ENCODE measurements around the gene ERCC2. TPM values are rescaled to one million over a fixed set of nuclear protein-coding genes. Genes with fewer than 3 reads are reported as not detected.
"Not testable (repeated sequence)": the region's sequence is repeated elsewhere in the genome, so short reads cannot be mapped to it uniquely, and the experiment has no call there.

The ERCC2 gene
- total RNA-seq, 6 donors from 2014 or later = 7.4 to 19.1 (median 13.0) TPM

- DNase-seq = no peak
- TF ChIP-seq POLR2AphosphoS5 (IDR thresholded peaks at IDR 0.05) (no peak), POLR2A (IDR thresholded peaks at IDR 0.05) (no peak), CTCF (IDR thresholded peaks at IDR 0.05) (no peak), EP300 (IDR thresholded peaks at IDR 0.05) (no peak)
- H3K27me3 ChIP-seq = peaks cover 0 to 14% (median 10%) of the 10 kb centered on the region in 4 donors
- H3K4me3 ChIP-seq = no peak overlapping the region
- no peaks in the 10 kb centered on the region for H3K9me3 ChIP-seq
- no peak for ATAC-seq (ENCODE audit: low FRiP score in 2 of 2)
- peaks cover 8 to 16% (median 12%) of the 10 kb centered on the region in 4 donors for H3K4me1 ChIP-seq
- 76 to 81% methylated on average over 13 of the region's 13 CpGs for WGBS, 2 donors
- H3K27ac ChIP-seq = no peak overlapping the region
- no peaks in the 10 kb centered on the region for H3K36me3 ChIP-seq
Measured at GRCh38 chr19:45342911-45343310, 27.5 kb downstream of the ERCC2 start.

- peak in 1 of 2 donors; percentile 81 for DNase-seq
Measured at GRCh38 chr19:45340899-45341453, 29.4 kb downstream of the ERCC2 start.

DNA sequence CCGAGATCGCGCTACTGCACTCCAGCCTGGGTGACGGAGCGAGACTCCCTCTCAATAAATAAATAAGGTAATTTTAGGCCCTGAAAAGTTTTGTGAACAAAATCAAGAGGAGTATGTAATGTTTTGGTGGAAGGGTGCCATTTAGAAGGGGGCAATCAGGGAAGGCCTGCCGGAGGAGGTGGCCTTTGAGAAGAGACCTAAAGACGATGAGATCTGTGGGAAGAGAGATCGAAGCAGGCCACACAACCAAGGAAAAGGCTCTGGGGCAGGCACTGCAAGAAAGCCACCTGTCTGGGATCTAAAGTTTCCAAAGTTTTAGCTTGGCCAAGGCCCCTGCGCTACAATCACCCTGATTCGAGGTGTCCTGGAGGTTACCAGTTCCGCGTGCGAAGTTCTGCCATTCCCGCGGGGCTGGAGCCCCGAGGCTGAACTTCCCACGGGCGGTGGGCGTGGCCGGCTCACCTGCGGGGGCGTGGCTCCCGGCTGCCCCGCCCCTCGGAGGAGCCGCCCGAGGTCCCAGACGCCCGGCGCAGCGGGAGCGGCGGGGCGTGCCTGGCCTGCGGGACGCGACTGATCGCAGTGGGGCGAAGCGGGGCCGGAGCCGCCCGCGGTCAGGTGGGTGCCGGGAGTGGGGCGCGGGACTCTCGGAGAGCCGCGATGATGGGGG lies 30.0 kb downstream of the ERCC2 start, which contains the start of gene KLC3:
Gene KLC3 (plus strand): TSS at position 519 of the 667 bp plus-strand sequence. CDS start 4,792 bp downstream, outside the sequence.
- peaks cover 8 to 16% (median 12%) of the 10 kb centered on the region in 4 donors for H3K4me1 ChIP-seq
- peaks cover 0 to 9% (median 8%) of the 10 kb centered on the region in 4 donors for H3K27me3 ChIP-seq
- WGBS, 2 donors = 53 to 59% methylated on average over 8 to 10 of the region's 50 CpGs
- no peaks in the 10 kb centered on the region for H3K9me3 ChIP-seq
- no peaks in the 10 kb centered on the region for H3K36me3 ChIP-seq
- peak within 1 kb of the TSS in 3 of 4 donors; percentile 45 to 54 (median 52) for H3K4me3 ChIP-seq
- no peak within 1 kb of the TSS for H3K27ac ChIP-seq
- TF ChIP-seq EP300 (IDR thresholded peaks at IDR 0.05) = no peak
- DNase-seq (peak; percentile 60 to 92), ATAC-seq (ENCODE audit: low FRiP score in 2 of 2) (peak; percentile 38 to 54)

More at GRCh38 chr19:45340899-45341453, 29.4 kb downstream of the ERCC2 start:
- ATAC-seq (ENCODE audit: low FRiP score in 2 of 2) = no peak
- TF ChIP-seq CTCF (IDR thresholded peaks at IDR 0.05) = no peak
- TF ChIP-seq POLR2AphosphoS5 (IDR thresholded peaks at IDR 0.05) = no peak
- no peak for TF ChIP-seq POLR2A (IDR thresholded peaks at IDR 0.05)
- TF ChIP-seq EP300 (IDR thresholded peaks at IDR 0.05) = no peak
- 17 to 21% methylated on average over 14 to 18 of the region's 25 CpGs for WGBS, 2 donors
- Histone ChIP-seq H3K27me3 (peaks cover 0 to 9% (median 9%) of the 10 kb centered on the region in 4 donors), H3K9me3 (no peaks in the 10 kb centered on the region), H3K36me3 (no peaks in the 10 kb centered on the region), H3K27ac (no peak overlapping the region), H3K4me3 (peak overlapping the region in 3 of 4 donors; percentile 45 to 54 (median 52)), H3K4me1 (peaks cover 8 to 16% (median 12%) of the 10 kb centered on the region in 4 donors)

GRCh38 chr19:45339629-45340028 lies 30.7 kb downstream of the ERCC2 start:
- 83 to 88% methylated on average over 6 of the region's 6 CpGs for WGBS, 2 donors
- no peak overlapping the region for H3K27ac ChIP-seq
- H3K4me3 ChIP-seq = no peak overlapping the region
- peaks cover 8 to 16% (median 12%) of the 10 kb centered on the region in 4 donors for H3K4me1 ChIP-seq
- ATAC-seq (ENCODE audit: low FRiP score in 2 of 2) (no peak), DNase-seq (no peak)
- TF ChIP-seq POLR2A (IDR thresholded peaks at IDR 0.05) (no peak), CTCF (IDR thresholded peaks at IDR 0.05) (no peak), POLR2AphosphoS5 (IDR thresholded peaks at IDR 0.05) (no peak), EP300 (IDR thresholded peaks at IDR 0.05) (no peak)
- H3K9me3 ChIP-seq = no peaks in the 10 kb centered on the region
- H3K36me3 ChIP-seq = no peaks in the 10 kb centered on the region
- H3K27me3 ChIP-seq = peaks cover 0 to 9% (median 8%) of the 10 kb centered on the region in 4 donors

DNA sequence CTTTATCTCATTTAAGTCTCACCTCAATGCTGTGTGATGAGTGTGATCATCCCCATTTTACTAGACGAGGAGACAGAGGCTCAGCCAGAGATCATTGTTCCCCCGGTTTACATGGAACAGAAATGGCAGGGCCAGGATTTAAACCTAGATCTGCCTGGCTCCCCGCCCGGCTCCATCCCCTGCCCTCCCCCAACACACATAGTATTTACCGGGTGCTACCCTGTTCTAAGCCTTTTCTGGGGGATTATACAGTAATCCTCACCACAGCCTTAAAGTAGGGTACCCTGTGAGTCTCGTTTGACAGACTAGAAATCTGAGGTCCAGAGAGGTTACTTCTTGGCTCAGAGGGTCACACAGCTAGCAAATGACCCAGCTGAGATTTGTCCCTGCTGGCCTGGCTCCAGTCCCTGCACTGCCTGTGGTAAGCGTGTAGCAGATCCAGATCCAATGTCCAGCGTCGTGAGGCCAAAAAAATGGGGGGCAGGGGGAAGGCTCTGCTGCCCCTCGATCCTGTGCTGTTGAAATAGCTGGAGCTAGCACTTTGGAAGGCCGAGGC lies 33.6 kb downstream of the ERCC2 start:
- ATAC-seq (ENCODE audit: low FRiP score in 2 of 2) (no peak), DNase-seq (no peak)
- Histone ChIP-seq H3K4me1 (peaks cover 8 to 16% (median 12%) of the 10 kb centered on the region in 4 donors), H3K9me3 (no peaks in the 10 kb centered on the region), H3K27me3 (peaks cover 0 to 9% (median 8%) of the 10 kb centered on the region in 4 donors), H3K27ac (no peak overlapping the region), H3K36me3 (no peaks in the 10 kb centered on the region), H3K4me3 (no peak overlapping the region)
- WGBS, 2 donors = 71 to 76% methylated on average over 11 of the region's 11 CpGs
- TF ChIP-seq EP300 (IDR thresholded peaks at IDR 0.05) (no peak), CTCF (IDR thresholded peaks at IDR 0.05) (no peak), POLR2A (IDR thresholded peaks at IDR 0.05) (no peak), POLR2AphosphoS5 (IDR thresholded peaks at IDR 0.05) (no peak)

DNA sequence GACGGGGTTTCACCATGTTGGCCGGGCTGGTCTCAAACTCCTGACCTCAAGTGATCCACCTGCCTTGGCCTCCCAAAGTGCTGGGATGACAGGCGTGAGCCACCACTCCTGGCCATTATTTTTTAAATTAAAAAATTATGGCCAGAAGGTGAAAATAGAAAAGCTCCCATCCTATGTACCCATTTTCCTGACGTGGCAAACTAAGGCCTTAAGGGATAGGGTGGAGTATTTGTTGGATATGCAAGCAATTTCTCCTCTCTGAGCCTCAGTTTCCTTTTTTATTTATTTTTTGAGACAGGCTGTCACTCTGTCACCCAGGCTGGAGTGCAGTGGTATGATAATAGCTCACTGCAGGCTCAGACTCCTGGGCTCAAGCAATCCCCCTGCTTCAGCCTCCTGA lies 35.5 kb downstream of the ERCC2 start:
- H3K4me3 ChIP-seq; H3K36me3 ChIP-seq; H3K27ac ChIP-seq; ATAC-seq (ENCODE audit: low FRiP score in 2 of 2); DNase-seq; H3K4me1 ChIP-seq; H3K9me3 ChIP-seq; H3K27me3 ChIP-seq: not testable (repeated sequence)
- WGBS, 2 donors = 88 to 95% methylated on average over 4 of the region's 4 CpGs

Data from upper lobe of left lung (tissue), 6 donors.